ENCODE results near the gene ARL4D. TPM values are rescaled to one million over a fixed set of nuclear protein-coding genes. Genes with fewer than 3 reads are reported as not detected.

ARL4D gene
- total and polyA plus RNA-seq, 11 donors: 2.2 to 16.2 (median 4.2) TPM

DNA sequence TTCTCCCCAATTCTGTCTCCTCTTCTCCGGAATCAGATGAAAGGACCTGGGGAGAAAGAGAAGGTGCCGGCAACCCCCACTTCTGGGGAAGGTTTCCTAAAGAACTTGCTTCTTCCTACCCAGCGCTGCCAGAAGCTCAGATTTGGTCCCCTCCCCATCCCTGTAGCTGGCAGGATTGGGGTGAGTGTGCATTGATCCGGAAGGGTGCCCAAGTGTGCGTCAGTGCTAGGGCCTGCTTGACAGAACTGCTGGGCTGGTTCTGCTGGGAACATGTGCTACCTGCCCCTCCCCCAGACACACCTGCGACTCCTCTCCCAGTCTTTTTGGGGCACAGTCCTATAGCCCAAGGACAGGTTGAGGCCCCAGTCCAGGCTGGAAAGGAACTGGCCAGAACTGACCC is 3.3 kb downstream of the ARL4D start:
- H3K27me3 ChIP-seq: no peaks in the 10 kb centered on the region
- ATAC-seq: no peak
- TF ChIP-seq, protein P1, sequence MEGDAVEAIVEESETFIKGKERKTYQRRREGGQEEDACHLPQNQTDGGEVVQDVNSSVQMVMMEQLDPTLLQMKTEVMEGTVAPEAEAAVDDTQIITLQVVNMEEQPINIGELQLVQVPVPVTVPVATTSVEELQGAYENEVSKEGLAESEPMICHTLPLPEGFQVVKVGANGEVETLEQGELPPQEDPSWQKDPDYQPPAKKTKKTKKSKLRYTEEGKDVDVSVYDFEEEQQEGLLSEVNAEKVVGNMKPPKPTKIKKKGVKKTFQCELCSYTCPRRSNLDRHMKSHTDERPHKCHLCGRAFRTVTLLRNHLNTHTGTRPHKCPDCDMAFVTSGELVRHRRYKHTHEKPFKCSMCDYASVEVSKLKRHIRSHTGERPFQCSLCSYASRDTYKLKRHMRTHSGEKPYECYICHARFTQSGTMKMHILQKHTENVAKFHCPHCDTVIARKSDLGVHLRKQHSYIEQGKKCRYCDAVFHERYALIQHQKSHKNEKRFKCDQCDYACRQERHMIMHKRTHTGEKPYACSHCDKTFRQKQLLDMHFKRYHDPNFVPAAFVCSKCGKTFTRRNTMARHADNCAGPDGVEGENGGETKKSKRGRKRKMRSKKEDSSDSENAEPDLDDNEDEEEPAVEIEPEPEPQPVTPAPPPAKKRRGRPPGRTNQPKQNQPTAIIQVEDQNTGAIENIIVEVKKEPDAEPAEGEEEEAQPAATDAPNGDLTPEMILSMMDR (IDR thresholded peaks at IDR 0.05): no peak
- TF ChIP-seq POLR2A (IDR thresholded peaks at IDR 0.05): no peak
- H3K27ac ChIP-seq: peak overlapping the region in 2 of 12 donors; percentile 24 to 94
- H3K9me3 ChIP-seq: no peaks in the 10 kb centered on the region
- intact Hi-C loops (cut with DNase I): loop anchor here in 1 of 10 donors (5.0 kb wide), 1 partner anchor 60 kb away; no protein-coding TSS in a partner anchor
- WGBS, 4 donors: 92 to 95% (median 92%) methylated on average over 6 of the region's 6 CpGs
- no peak for DNase-seq
- peaks cover 0 to 33% (median 18%) of the 10 kb centered on the region in 12 donors for H3K4me1 ChIP-seq
- H3K36me3 ChIP-seq: no peaks in the 10 kb centered on the region
- H3K4me3 ChIP-seq: peak overlapping the region in 3 of 12 donors; percentile 74 to 93 (median 77)

DNA sequence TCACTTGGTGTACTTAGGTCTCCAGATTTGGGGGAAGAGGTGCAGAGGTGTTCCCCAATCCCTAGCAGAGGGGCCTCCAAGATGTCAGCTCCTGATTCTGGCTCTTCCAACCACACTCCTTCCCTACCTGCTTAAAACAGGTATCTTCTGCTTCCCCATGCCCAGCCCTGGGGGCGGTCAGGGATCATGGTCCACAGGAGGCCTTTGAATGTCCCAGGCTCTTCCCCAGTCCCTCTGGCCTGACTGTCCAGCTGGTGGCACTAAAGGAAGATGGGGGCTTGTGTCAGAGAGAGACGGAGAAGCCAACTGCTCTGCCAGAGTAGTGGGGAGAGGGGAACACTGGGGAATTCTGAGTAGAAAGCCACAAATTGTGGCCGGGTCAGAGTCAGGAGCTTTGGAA is 3.8 kb downstream of the ARL4D start:
- TF ChIP-seq, protein P1 (IDR thresholded peaks at IDR 0.05): no peak
- TF ChIP-seq POLR2A (IDR thresholded peaks at IDR 0.05): no peak
- no peaks in the 10 kb centered on the region for H3K9me3 ChIP-seq
- H3K36me3 ChIP-seq: no peaks in the 10 kb centered on the region
- H3K27me3 ChIP-seq: no peaks in the 10 kb centered on the region
- H3K27ac ChIP-seq: peak overlapping the region in 1 of 12 donors; percentile 94
- no peak overlapping the region for H3K4me3 ChIP-seq
- H3K4me1 ChIP-seq: peaks cover 0 to 33% (median 18%) of the 10 kb centered on the region in 12 donors
- ATAC-seq (no peak), DNase-seq (no peak)
- 77 to 86% (median 83%) methylated on average over 2 to 3 of the region's 3 CpGs for whole genome bisulfite sequencing, 4 donors
- intact Hi-C loops (cut with DNase I): loop anchor here in 1 of 10 donors (5.0 kb wide), 1 partner anchor 60 kb away; no protein-coding TSS in a partner anchor

DNA sequence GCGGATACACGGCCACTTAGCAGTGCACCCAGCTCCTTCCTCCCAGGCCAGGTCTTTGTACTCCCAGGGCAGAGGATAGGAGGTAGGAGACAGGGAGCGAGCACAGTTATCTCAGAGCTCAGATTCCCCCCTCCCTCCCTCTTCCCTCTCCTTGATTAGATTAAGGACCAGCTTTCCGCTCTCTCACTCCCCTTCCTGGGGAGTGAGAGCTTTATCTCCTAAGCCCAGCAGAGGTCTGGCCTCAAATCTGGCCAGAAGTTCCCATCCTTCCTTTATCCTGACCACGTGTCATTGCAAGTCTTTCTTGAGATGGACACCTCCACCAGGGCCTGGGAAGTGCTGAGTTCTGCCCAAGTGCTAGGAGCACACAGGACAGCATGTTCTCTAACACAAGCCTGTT is 5.1 kb downstream of the ARL4D start:
- H3K9me3 ChIP-seq: no peaks in the 10 kb centered on the region
- H3K36me3 ChIP-seq: no peaks in the 10 kb centered on the region
- peak overlapping the region in 1 of 12 donors; percentile 25 for H3K27ac ChIP-seq
- peaks cover 0 to 27% (median 15%) of the 10 kb centered on the region in 12 donors for H3K4me1 ChIP-seq
- DNase-seq: no peak
- H3K4me3 ChIP-seq: no peak overlapping the region
- ATAC-seq: peak in 1 of 4 donors; percentile 16
- TF ChIP-seq, protein P1 (IDR thresholded peaks at IDR 0.05): no peak
- TF ChIP-seq POLR2A (IDR thresholded peaks at IDR 0.05): no peak
- WGBS, 4 donors: 48 to 63% (median 56%) methylated on average over 5 of the region's 5 CpGs
- intact Hi-C loops (cut with DNase I): loop anchor here in 1 of 10 donors (5.0 kb wide), 1 partner anchor 58 kb away; no protein-coding TSS in a partner anchor
- H3K27me3 ChIP-seq: no peaks in the 10 kb centered on the region

DNA sequence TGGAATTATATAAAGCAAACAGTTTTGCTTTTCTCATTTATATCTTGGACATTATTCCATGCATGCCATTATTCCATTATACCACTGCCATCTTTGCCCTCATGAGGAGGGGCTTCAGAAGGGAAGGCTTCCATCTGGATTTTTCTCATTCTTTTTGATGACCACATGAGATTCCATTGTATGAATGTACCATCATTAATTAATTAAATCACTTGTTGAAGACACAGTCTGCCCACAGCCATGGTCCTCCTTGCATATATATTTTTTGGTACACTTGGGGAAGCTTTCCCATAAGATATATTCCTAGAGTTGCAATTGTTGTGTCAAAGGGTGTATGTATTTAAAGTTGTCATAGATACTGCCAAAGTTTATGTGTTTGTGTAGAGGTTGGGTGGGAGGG is 7.1 kb downstream of the ARL4D start:
- intact Hi-C loops (cut with DNase I): no loop called here
- H3K9me3 ChIP-seq: no peaks in the 10 kb centered on the region
- DNase-seq: no peak
- H3K4me1 ChIP-seq: peaks cover 0 to 25% (median 8%) of the 10 kb centered on the region in 12 donors
- H3K27ac ChIP-seq: no peak overlapping the region
- H3K36me3 ChIP-seq: no peaks in the 10 kb centered on the region
- TF ChIP-seq, protein P1 (IDR thresholded peaks at IDR 0.05): no peak
- TF ChIP-seq POLR2A (IDR thresholded peaks at IDR 0.05): no peak
- no peak for ATAC-seq
- H3K27me3 ChIP-seq: no peaks in the 10 kb centered on the region
- no peak overlapping the region for H3K4me3 ChIP-seq

All from heart left ventricle (tissue), 16 donors.